AG04449 (cell line): ENCODE measurements around the gene PEX14.

ENCODE experiments used
- CTCF ChIA-PET: fragments of 350-600 bp; formaldehyde crosslinking; extraction: SDS; loops from one replicate; lab custom pipeline; 2021; ENCODE audit warnings: antibody characterized with exemption; lab: Yijun Ruan, JAX
- POLR2A ChIA-PET: fragments of 400-600, 350-600 bp; formaldehyde crosslinking; extraction: SDS; loops from one replicate; lab custom pipeline; 2020; ENCODE audit warnings: antibody characterized with exemption, inconsistent platforms; lab: Yijun Ruan, JAX
- DNase-seq: peaks from one replicate; pipeline ENCODE4 v3.0.0-alpha.2; 2010; ENCODE audit warnings: low read depth, low spot score
- H3K4me3 ChIP-seq: 2 replicates; pipeline ENCODE4 v1.5.1; 2011; ENCODE audit warnings: low read depth, mild to moderate bottlenecking, control low read depth, low read length
- TF ChIP-seq, protein P1 (sequence below): IDR thresholded peaks from one replicate; pipeline ENCODE4 v1.5.1; 2011; ENCODE audit warnings: mild to moderate bottlenecking, moderate library complexity, low read length, control low read depth, inconsistent platforms; ENCODE audit not compliant: insufficient read depth; ENCODE audit errors: missing control alignments

The PEX14 gene

DNA sequence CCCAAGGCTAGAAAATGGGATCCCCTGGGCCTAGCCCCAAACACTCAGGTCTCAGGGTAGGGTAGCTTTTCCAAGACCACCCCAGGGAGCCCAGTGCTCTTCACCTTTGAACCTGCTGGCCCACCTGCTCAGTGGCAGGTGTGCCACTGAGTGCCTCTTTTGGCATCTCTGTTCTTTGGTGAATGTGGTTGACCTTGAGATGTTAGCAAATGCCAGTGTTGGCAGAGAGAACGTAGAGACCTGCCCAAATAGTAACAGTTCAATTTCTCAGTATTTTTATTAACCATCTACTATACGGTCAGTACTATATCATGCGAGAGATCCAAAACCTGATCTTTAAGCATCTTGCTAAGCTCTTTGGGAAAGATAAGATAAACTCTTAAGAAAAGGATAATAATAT lies 128.2 kb downstream of the PEX14 start:
- TF ChIP-seq, protein P1, sequence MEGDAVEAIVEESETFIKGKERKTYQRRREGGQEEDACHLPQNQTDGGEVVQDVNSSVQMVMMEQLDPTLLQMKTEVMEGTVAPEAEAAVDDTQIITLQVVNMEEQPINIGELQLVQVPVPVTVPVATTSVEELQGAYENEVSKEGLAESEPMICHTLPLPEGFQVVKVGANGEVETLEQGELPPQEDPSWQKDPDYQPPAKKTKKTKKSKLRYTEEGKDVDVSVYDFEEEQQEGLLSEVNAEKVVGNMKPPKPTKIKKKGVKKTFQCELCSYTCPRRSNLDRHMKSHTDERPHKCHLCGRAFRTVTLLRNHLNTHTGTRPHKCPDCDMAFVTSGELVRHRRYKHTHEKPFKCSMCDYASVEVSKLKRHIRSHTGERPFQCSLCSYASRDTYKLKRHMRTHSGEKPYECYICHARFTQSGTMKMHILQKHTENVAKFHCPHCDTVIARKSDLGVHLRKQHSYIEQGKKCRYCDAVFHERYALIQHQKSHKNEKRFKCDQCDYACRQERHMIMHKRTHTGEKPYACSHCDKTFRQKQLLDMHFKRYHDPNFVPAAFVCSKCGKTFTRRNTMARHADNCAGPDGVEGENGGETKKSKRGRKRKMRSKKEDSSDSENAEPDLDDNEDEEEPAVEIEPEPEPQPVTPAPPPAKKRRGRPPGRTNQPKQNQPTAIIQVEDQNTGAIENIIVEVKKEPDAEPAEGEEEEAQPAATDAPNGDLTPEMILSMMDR = no peak
- CTCF ChIA-PET = no interaction called here

DNA sequence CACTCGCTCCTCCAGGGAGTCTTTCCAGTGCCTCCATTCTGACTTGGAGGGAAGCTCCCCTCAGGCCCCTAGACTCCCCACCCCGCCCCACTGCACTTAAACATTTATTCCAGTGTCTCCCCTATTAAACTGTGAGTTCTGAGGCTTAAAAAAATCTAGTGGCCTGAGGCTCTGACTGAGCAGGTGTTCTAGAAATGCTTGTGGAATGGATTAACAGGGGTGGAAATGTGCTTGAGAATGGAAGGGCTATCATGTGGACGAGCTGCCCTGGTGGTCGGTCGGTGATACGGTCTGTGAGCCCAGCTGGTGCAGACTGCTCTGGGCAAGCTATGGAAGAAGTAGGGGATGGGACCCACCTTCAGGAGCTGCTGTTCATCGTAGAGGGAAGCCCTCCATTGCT lies 130.2 kb downstream of the PEX14 start:
- CTCF ChIA-PET = no interaction called here
- POLR2A ChIA-PET = no interaction called here
- TF ChIP-seq, protein P1 = no peak
- no peak overlapping the region for H3K4me3 ChIP-seq
- no peak for DNase-seq

More for the DNA sequence above, 128.2 kb downstream of the PEX14 start:
- POLR2A ChIA-PET = no interaction called here
- no peak overlapping the region for H3K4me3 ChIP-seq
- no peak for DNase-seq

DNA sequence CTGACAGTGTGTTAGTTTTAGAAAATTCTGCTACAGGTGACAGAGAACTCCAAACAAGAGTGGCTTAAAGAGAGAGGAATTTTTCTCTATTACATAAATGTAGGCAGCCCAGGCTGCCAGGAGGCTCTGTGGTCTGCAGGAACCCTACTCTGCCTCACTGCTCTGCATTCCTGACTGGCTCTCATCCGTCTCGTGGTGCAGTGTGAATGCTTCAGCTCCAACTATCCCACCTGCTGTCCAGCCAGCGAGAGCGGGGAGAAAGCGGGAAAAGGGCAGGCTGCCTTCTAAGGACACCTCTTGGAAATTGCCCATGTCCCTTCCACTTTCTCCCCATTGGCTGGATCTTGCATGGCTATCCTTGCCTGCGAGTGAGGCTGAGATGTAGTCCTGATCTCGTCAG lies 131.3 kb downstream of the PEX14 start:
- TF ChIP-seq, protein P1 = no peak
- H3K4me3 ChIP-seq = no peak overlapping the region
- POLR2A ChIA-PET = no interaction called here
- DNase-seq = no peak
- CTCF ChIA-PET = interaction anchor here (0.9 kb wide), 1 partner anchor 112 kb away, joined by 3 read pairs; no protein-coding TSS in a partner anchor

DNA sequence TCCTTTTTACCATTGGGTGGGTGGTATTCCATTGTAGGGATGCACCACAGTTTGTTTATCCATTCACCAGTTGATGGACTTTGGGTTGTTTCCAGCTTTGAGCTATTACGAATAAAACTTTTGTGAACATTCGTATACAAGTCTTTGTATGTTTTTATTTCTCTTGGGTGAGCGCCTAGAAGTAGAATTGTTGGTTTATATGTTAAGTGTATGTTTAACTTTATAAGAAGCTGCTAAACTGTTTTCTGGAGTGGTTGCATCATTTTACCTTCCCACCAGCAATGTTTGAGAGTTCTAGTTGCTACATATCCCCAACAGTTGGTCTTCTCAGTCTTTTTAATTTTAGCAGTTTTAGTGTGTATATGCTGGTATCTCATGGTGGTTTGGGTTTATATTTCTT lies 132.5 kb downstream of the PEX14 start:
- ChIA-PET CTCF (no interaction called here), POLR2A (no interaction called here)
- no peak overlapping the region for H3K4me3 ChIP-seq
- DNase-seq = no peak
- TF ChIP-seq, protein P1 = no peak

DNA sequence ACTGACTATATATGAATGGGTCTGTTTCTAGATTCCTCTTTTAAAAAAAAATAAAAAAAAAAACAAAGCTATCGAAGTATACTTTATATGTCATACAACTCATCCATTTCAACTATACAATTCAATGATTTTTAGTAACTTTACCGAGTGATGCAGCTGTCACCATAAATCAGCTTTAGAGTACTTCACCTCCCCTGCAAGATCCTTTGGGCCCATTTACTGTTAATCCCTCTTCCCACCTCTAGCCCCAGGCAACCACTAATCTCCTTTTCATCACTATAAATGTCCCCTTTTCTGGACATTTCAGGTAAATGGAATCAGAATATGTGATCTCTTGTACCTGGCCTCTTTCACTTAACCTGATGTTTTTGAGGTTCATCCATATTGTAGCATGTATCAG lies 133.9 kb downstream of the PEX14 start:
- POLR2A ChIA-PET = no interaction called here
- H3K4me3 ChIP-seq = no peak overlapping the region
- TF ChIP-seq, protein P1 = no peak
- no peak for DNase-seq
- CTCF ChIA-PET = interaction anchor here (0.7 kb wide), 1 partner anchor 11 kb away, joined by 3 read pairs; no protein-coding TSS in a partner anchor

DNA sequence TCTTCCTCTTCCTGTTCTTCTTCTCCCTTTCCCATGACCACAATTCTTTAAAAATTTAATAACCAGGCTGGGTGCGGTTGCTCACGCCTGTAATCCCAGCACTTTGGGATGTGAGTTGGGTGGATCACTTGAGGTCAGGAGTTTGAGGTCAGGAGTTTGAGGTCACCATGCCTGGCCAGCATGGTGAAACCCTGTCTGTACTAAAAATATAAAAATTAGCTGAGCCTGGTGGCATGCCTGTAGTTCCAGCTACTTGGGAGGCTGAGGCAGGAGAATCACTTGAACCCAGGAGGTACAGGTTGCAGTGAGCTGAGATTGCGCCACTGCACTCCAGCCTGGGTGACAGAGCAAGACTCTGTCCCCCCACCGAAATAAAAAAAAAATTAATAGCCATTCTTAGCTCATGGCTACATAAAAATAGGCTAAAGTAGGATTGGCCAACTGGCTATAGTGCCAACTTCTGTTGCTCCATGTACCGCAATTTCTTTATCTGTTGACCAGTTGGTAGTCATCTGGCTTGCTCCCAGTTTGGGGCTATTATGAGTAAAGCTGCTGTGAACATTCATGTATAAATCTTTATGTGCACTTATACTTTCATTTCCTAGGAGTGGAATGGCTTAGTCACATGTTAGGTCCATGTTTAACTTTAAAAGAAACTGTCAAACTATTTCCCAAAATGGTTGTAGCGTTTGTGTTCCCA lies 136.3 kb downstream of the PEX14 start:
- TF ChIP-seq, protein P1 = no peak
- ChIA-PET CTCF (no interaction called here), POLR2A (no interaction called here)
- no peak for DNase-seq
- H3K4me3 ChIP-seq = no peak overlapping the region
